Transverse colon (tissue), 4 donors: ENCODE data around the gene TPST2. TPM values are rescaled to one million over a fixed set of nuclear protein-coding genes. Genes with fewer than 3 reads are reported as not detected.

Experiments used
- DNase-seq: peaks from one replicate; pipeline ENCODE4 v3.0.0-alpha.2; 2019
- H3K27ac ChIP-seq, 4 donors: fragments of 200-600 bp; sonication (generic); 2 replicates each; pipeline ENCODE4 v1.5.1; 2016 to 2018; ENCODE audit warnings: inconsistent platforms in 4 of 4
- H3K27me3 ChIP-seq: fragments of 200-600 bp; sonication (generic); 2 replicates; pipeline ENCODE4 v1.5.1; 2017; ENCODE audit warnings: inconsistent platforms
- H3K36me3 ChIP-seq, 4 donors: fragments of 200-600 bp; sonication (generic); 2 replicates each; pipeline ENCODE4 v1.5.1; 2017 to 2019; ENCODE audit warnings: inconsistent platforms in 4 of 4
- H3K4me1 ChIP-seq, 4 donors: fragments of 200-600 bp; sonication (generic); 2 replicates each; pipeline ENCODE4 v1.5.1; 2017 to 2020; ENCODE audit warnings: inconsistent platforms in 4 of 4
- H3K4me3 ChIP-seq, 4 donors: fragments of 200-600 bp; sonication (generic); 1 replicate in 1 of 4; 2 replicates in 3 of 4; pipeline versions ENCODE4 v1.5.1 to v1.6.1; 2017 to 2019; ENCODE audit warnings: inconsistent platforms in 4 of 4
- H3K9me3 ChIP-seq, 2 donors: fragments of 200-600 bp; sonication (generic); 2 replicates each; pipeline ENCODE4 v1.5.1; 2017 to 2019; ENCODE audit warnings: inconsistent platforms in 2 of 2
- CTCF ChIP-seq, 5 experiments: fragments of 200-600 bp in 3 of 5; fragments of 450-650 bp in 2 of 5; sonication (generic) in 3 of 5; IDR thresholded peaks; 1 replicate in 2 of 5; 2 replicates in 3 of 5; pipeline ENCODE4 v1.5.1; 2016 to 2017; ENCODE audit warnings: antibody characterized with exemption in 5 of 5, inconsistent platforms in 3 of 5, mild to moderate bottlenecking in 2 of 5, moderate library complexity in 1 of 5
- EP300 ChIP-seq: sonication (generic); formaldehyde crosslinking; IDR thresholded peaks from one replicate; pipeline ENCODE4 v1.6.1; 2017; ENCODE audit warnings: antibody characterized with exemption, low read depth
- POLR2A ChIP-seq: fragments of 450-650 bp; IDR thresholded peaks from one replicate; pipeline ENCODE4 v1.6.1; 2016; ENCODE audit warnings: antibody characterized with exemption, mild to moderate bottlenecking, moderate library complexity
- POLR2AphosphoS5 ChIP-seq, 3 donors: sonication (generic); formaldehyde crosslinking; IDR thresholded peaks; one replicate each; pipeline ENCODE4 v1.6.1; 2016; ENCODE audit warnings: antibody characterized with exemption in 3 of 3
- WGBS, 2 donors: methylation state at CpG; one replicate each; pipeline ENCODE4 v1.1.5; 2018; ENCODE audit warnings: low coverage in 1 of 2; 5-methylcytosine and 5-hydroxymethylcytosine counted together
- in situ Hi-C, 4 donors: fragments of 200-750 bp; cut with MboI; loops; one replicate each; pipeline versions ENCODE4 v1.15.0 to v1.15.1; 2017; ENCODE audit warnings: low sequenced_read_pairs in 3 of 4, low pct_ligation_motif_present in 1 of 4, low pct_unique_long_range_greater_than_20kb in 1 of 4
- intact Hi-C: fragments of 100-400 bp; cut with DNase I; formaldehyde crosslinking; loops from one replicate; pipeline ENCODE4 v1.15.1; 2023; ENCODE audit warnings: low total_unique reads
- total RNA-seq, 4 donors: library from RNA; depleted of rRNA; stranded (reverse); fragments of >200 nt; gene quantifications; one replicate each; pipeline ENCODE4 v1.1.0, GENCODE V29; 2016

TPST2 gene
- total RNA-seq, 4 donors from 2014 or later = 14.3 to 35.6 (median 26.8) TPM

GRCh38 chr22:26577081-26577480, 12.9 kb downstream of the TPST2 start:
- Histone ChIP-seq H3K9me3 (no peaks in the 10 kb centered on the region), H3K36me3 (no peaks in the 10 kb centered on the region), H3K4me3 (no peak overlapping the region), H3K27me3 (no peaks in the 10 kb centered on the region), H3K4me1 (peaks cover 0 to 21% (median 0%) of the 10 kb centered on the region in 4 donors), H3K27ac (no peak overlapping the region)
- intact Hi-C loops (no loop called here), in situ Hi-C loops (no loop called here)
- DNase-seq = no peak
- 91 to 98% methylated on average over 6 to 7 of the region's 7 CpGs for WGBS, 2 donors
- no peak for TF ChIP-seq EP300

GRCh38 chr22:26576026-26576680, 13.8 kb downstream of the TPST2 start:
- TF ChIP-seq POLR2AphosphoS5 (IDR thresholded peaks at IDR 0.05) (no peak), POLR2A (no peak), EP300 (no peak), CTCF (IDR thresholded peaks at IDR 0.05) (no peak)
- intact Hi-C loops (no loop called here), in situ Hi-C loops (no loop called here)
- no peak for DNase-seq
- Histone ChIP-seq H3K36me3 (no peaks in the 10 kb centered on the region), H3K4me1 (peaks cover 0 to 21% (median 0%) of the 10 kb centered on the region in 4 donors), H3K9me3 (no peaks in the 10 kb centered on the region), H3K27me3 (no peaks in the 10 kb centered on the region), H3K4me3 (no peak overlapping the region), H3K27ac (no peak overlapping the region)
- 58 to 59% methylated on average over 5 to 8 of the region's 8 CpGs for WGBS, 2 donors

GRCh38 chr22:26574001-26574723, 15.8 kb downstream of the TPST2 start:
- Histone ChIP-seq H3K36me3 (no peaks in the 10 kb centered on the region), H3K4me1 (peaks cover 0 to 13% (median 0%) of the 10 kb centered on the region in 4 donors), H3K9me3 (no peaks in the 10 kb centered on the region), H3K27ac (peak overlapping the region in 2 of 4 donors; percentile 5 to 40), H3K4me3 (no peak overlapping the region), H3K27me3 (no peaks in the 10 kb centered on the region)
- no peak for DNase-seq
- no peak for TF ChIP-seq EP300
- TF ChIP-seq POLR2AphosphoS5 (IDR thresholded peaks at IDR 0.05) = no peak
- TF ChIP-seq CTCF (IDR thresholded peaks at IDR 0.05) = no peak
- TF ChIP-seq POLR2A = no peak
- 67 to 80% methylated on average over 3 to 7 of the region's 7 CpGs for WGBS, 2 donors
- in situ Hi-C loops (no loop called here), intact Hi-C loops (no loop called here)

- no peak overlapping the region for H3K4me3 ChIP-seq
- peak; percentile 17 for DNase-seq
- H3K27ac ChIP-seq = peak overlapping the region in 2 of 4 donors; percentile 5 to 40
- in situ Hi-C loops (no loop called here), intact Hi-C loops (no loop called here)
- peaks cover 0 to 13% (median 0%) of the 10 kb centered on the region in 4 donors for H3K4me1 ChIP-seq
- no peaks in the 10 kb centered on the region for H3K27me3 ChIP-seq
- H3K9me3 ChIP-seq = no peaks in the 10 kb centered on the region
- TF ChIP-seq POLR2A = no peak
- no peak for TF ChIP-seq CTCF (IDR thresholded peaks at IDR 0.05)
- no peak for TF ChIP-seq EP300
- no peaks in the 10 kb centered on the region for H3K36me3 ChIP-seq
- 71 to 81% methylated on average over 1 to 10 of the region's 10 CpGs for WGBS, 2 donors
Measured at GRCh38 chr22:26573026-26573662, 16.8 kb downstream of the TPST2 start.
